BJ (cell line): ENCODE measurements around the gene GLA. TPM values are rescaled to one million over a fixed set of nuclear protein-coding genes. Genes with fewer than 3 reads are reported as not detected.

Experiments used
- CTCF ChIA-PET: fragments of 350-600 bp; formaldehyde crosslinking; extraction: SDS; loops from one replicate; lab custom pipeline; 2021; ENCODE audit warnings: antibody characterized with exemption, inconsistent platforms; lab: Yijun Ruan, JAX
- POLR2A ChIA-PET: fragments of 300-600 bp; sonication (Branson Sonifier 250); formaldehyde crosslinking; extraction: SDS; loops from one replicate; lab custom pipeline; 2021; ENCODE audit warnings: antibody characterized with exemption; lab: Charles Lee
- DNase-seq: peaks from one replicate; pipeline ENCODE4 v3.0.0-alpha.2; 2011; ENCODE audit warnings: low read depth
- H3K27me3 ChIP-seq: 2 replicates; pipeline ENCODE4 v1.6.0; 2011; ENCODE audit warnings: low read length; ENCODE audit not compliant: control insufficient read depth, insufficient read depth
- H3K36me3 ChIP-seq: 2 replicates; pipeline ENCODE4 v1.5.1; 2011; ENCODE audit warnings: low read length; ENCODE audit not compliant: control insufficient read depth, insufficient read depth
- H3K4me3 ChIP-seq: 2 replicates; pipeline ENCODE4 v1.5.1; 2011; ENCODE audit warnings: low read depth, mild to moderate bottlenecking, control low read depth, low read length
- polyA minus RNA-seq: library from RNA; depleted of rRNA, polyadenylated mRNA; stranded (reverse); fragments of >200 nt; gene quantifications from 2 replicates; pipeline ENCODE4 v1.2.3, GENCODE V29; 2011; rRNA and poly(A)+ RNA removed
- polyA plus RNA-seq: library from polyadenylated mRNA; depleted of rRNA; stranded (reverse); fragments of >200 nt; gene quantifications from 2 replicates; pipeline ENCODE4 v1.2.3, GENCODE V29; 2011; rRNA removed
- TF ChIP-seq, protein P1 (sequence below): IDR thresholded peaks from 2 replicates; pipeline ENCODE4 v1.5.1; 2011; ENCODE audit warnings: low read depth, mild to moderate bottlenecking, control low read depth, inconsistent platforms, low read length, moderate library complexity; ENCODE audit not compliant: insufficient read depth

Gene GLA
- 28.4 and 29.2 TPM in 2 replicates for polyA plus RNA-seq
- polyA minus RNA-seq = 4.7 and 9.0 TPM in 2 replicates

DNA sequence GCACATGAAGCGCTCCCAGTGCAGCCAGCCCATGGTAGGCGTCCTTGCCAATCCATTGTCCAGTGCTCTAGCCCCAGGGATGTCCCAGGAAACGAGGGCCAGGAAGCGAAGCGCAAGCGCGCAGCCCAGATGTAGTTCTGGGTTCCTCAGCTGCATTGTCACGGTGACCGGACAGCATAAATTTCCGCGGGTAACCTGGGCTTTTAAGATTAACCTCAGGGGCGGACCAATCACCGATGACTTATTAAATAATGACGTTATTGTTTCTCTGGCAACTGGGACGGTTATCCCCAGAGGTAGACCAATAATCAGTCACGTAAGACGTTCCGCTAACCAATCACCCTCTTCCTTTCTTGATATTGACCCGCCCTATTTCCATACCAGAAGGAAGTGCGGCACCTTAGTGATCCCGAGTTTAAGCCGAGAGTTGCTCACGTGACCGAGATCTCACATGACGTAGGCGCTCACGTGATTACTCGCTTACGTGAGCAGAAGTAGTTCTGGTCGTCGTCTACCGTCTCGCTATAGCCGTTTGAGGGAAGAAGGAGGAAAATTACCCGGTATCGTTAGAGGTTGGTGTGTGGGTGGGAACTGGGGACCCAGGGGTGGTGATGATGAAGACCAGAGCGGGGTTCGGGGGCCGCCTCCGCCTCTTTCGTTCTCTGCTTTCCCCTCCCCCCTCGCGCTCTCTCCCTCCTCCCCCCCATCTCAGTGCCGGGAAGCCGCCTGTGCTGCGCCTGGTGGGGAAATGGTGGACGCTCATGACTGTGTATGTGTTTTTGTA, at the start of gene GLA, which contains the start of gene HNRNPH2:
Gene GLA (minus strand): TSS at position 178 of the 784 bp plus-strand sequence. CDS start 22 bp downstream, at position 156.
Gene HNRNPH2 (plus strand): TSS at position 475 of the 784 bp plus-strand sequence. CDS start 3,767 bp downstream, outside the sequence.
- ChIA-PET POLR2A (interaction anchor here (0.7 kb wide), 1 partner anchor 247 kb away, joined by 7 read pairs; no protein-coding TSS in a partner anchor), CTCF (interaction anchor here (1.0 kb wide), 1 partner anchor 17 kb away, joined by 3 read pairs; the partner anchor contains the start of gene RPL36A)
- Histone ChIP-seq H3K4me3 (peak within 1 kb of the TSS; percentile 70), H3K36me3 (no peaks in the 10 kb centered on the region; the same call in 1 of the 2 replicates), H3K27me3 (no peaks in the 10 kb centered on the region)
- TF ChIP-seq, protein P1, sequence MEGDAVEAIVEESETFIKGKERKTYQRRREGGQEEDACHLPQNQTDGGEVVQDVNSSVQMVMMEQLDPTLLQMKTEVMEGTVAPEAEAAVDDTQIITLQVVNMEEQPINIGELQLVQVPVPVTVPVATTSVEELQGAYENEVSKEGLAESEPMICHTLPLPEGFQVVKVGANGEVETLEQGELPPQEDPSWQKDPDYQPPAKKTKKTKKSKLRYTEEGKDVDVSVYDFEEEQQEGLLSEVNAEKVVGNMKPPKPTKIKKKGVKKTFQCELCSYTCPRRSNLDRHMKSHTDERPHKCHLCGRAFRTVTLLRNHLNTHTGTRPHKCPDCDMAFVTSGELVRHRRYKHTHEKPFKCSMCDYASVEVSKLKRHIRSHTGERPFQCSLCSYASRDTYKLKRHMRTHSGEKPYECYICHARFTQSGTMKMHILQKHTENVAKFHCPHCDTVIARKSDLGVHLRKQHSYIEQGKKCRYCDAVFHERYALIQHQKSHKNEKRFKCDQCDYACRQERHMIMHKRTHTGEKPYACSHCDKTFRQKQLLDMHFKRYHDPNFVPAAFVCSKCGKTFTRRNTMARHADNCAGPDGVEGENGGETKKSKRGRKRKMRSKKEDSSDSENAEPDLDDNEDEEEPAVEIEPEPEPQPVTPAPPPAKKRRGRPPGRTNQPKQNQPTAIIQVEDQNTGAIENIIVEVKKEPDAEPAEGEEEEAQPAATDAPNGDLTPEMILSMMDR = peak; percentile 12; the same call in 1 of the 2 replicates
- peak; percentile 97 for DNase-seq

GRCh38 chrX:101452056-101452455, 44.3 kb upstream of the GLA start:
- no peak for DNase-seq
- ChIA-PET POLR2A (no interaction called here), CTCF (no interaction called here)
- H3K36me3 ChIP-seq = no peaks in the 10 kb centered on the region
- TF ChIP-seq, protein P1 = no peak
- H3K4me3 ChIP-seq = no peak overlapping the region
- no peaks in the 10 kb centered on the region for H3K27me3 ChIP-seq

- TF ChIP-seq, protein P1 = no peak
- POLR2A ChIA-PET = no interaction called here
- Histone ChIP-seq H3K36me3 (no peaks in the 10 kb centered on the region), H3K27me3 (no peaks in the 10 kb centered on the region), H3K4me3 (no peak overlapping the region)
- CTCF ChIA-PET = no interaction called here
- no peak for DNase-seq
Measured at GRCh38 chrX:101450961-101451360, 43.2 kb upstream of the GLA start.

DNA sequence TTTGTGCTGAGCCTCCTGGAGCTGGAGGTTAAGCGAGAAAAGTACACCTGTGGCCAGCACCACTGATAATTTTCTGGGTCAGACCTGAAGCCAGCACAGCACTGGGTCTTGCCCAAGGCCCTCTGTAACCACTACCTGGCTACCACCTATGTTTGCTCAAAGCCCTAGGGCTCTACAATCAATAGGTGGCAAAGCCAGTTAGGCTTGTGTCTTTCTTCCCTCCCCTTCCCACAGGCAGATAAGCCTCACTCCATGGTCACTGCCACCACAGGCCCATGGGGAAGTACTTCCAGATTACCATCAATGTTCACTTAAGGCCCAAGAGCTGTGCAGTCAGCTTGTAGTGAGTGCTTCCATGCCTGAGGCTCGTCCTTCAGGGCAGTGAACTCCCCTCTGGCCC, 42.4 kb upstream of the GLA start:
- no peaks in the 10 kb centered on the region for H3K27me3 ChIP-seq
- H3K4me3 ChIP-seq = no peak overlapping the region
- H3K36me3 ChIP-seq = no peaks in the 10 kb centered on the region
- no peak for DNase-seq
- CTCF ChIA-PET = no interaction called here
- TF ChIP-seq, protein P1 = no peak
- POLR2A ChIA-PET = no interaction called here

GRCh38 chrX:101449279-101449678, 41.6 kb upstream of the GLA start:
- Histone ChIP-seq H3K27me3 (no peaks in the 10 kb centered on the region), H3K4me3 (no peak overlapping the region), H3K36me3 (no peaks in the 10 kb centered on the region)
- CTCF ChIA-PET = no interaction called here
- no peak for DNase-seq
- TF ChIP-seq, protein P1 = no peak
- POLR2A ChIA-PET = no interaction called here
